GM21423 (cell line): ENCODE results near the gene POU3F1.

Source experiments
- ATAC-seq: cut with Tn5 transposase; IDR thresholded peaks from one replicate; pipeline ENCODE4 v1.9.1; 2021; ENCODE audit warnings: mild to moderate bottlenecking, moderate library complexity; ENCODE audit not compliant: unreplicated experiment

POU3F1 gene

DNA sequence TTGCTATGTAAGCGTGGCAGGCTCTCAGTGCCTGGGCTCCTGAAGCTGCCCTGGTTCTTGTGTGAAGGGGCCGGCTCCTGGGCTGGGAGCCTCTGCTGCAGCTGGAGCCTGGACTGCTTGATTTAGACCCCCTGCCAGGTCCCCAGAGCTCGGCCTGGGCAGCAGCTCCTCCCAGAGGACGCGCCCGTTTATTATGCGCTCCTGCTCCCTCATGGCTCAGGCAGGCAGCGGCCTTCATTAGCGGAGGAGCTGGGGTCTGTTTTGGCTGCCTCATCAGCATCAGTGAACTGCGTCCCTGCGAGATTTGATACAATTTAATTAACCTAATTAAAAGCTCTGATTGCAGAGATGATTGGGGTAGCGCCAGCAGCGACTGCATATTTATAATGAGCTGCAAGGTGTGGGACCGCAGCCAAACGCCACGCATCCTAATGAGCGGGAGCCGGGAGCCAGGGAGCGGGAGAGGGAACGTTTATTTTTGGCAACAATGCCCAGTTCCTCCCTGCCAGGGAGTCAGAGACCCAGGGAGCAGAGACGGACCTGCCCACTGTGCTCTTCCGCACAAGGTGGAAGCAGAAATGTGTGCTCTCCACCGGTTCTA is 17.4 kb downstream of the POU3F1 start:
- ATAC-seq = no peak

DNA sequence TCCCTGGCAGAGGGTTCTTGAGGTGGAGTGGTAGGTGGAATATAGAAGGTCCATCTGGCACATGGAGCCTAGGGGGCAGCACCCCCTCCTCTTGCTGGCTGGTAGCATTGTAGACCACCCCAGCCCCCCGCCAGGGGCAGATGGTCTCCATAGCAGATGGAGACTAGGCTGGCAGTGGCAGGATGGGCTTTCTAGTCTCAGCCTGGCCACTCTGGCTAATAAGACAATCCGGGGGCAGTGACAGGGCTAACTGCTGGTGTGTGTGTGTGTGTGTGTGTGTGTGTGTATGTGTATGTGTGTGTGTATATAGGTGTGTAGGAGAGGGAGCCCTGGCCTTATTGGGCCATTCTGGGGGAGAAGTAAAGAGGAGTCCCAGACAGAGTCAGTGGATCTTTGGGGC is 17.9 kb downstream of the POU3F1 start:
- ATAC-seq = no peak

GRCh38 chr1:38028105-38028591 is 18.4 kb downstream of the POU3F1 start:
- peak; percentile 67 for ATAC-seq

GRCh38 chr1:38027201-38028104 is 19.1 kb downstream of the POU3F1 start:
- no peak for ATAC-seq

DNA sequence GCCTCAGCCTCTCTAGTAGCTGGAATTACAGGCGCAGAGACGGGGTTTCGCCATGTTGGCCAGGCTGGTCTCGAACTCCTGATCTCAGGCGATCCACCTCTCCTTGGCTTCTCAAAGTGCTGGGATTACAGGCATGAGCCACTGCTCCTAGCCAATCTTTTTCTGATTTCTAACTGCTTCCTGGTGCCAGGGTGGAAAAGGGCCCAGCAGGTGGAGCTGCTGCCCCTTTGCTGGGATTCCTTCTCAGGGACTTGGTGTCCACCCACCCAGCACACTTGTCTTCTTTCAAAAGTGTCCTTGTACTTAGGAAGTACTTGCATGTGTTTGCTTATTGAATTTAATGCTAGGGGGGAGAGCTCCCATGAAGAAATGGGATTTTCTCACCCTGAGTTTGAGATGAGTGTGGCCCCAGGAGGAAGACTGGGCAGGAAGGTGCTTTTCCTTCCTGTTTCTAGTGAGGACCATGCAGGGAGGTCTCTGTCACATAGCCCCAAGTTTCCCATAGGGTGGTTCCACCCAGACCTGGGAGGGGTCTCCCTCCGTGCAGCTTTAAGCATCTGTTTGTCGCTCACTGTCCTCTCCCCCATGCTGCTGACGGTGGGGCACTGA is 19.9 kb downstream of the POU3F1 start:
- ATAC-seq = no peak

DNA sequence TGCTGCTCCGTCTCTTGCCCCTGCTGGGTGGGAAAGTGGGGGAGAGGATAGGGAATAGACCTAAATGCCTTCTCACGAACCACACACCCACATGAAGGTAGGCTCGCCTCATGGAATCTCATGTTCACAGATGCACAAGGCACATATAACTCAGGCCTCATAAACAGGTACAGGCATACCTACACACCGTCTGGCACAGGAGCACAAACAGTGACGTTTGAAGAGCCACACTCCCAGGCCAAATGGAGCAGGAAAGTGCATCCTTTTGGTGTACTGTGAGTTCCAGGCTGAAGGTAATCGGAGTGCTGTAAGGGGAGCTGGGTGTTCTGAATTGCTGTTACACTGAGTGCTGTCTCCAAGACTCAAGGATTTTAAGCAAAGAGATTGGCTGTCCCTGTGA is 20.9 kb downstream of the POU3F1 start:
- no peak for ATAC-seq

DNA sequence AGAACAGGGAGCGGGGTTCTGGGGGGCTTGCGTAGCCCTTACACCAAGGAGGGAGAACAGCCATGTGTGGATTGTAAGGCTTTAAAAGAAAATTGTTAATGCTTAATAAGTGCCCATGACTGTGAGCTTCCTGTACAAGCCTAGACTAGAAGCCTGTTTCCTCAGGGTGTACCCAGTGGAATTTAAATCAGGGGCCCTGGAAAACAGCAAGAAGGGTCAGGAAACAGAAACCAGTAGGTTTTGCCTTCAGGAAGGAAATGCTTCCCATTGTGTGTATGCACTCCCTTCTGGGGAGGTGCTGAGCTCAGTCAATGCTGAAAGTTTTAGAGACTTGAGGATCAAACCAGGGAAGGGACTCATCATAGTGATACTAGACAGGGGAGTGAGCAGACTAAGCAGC is 21.4 kb downstream of the POU3F1 start:
- no peak for ATAC-seq

GRCh38 chr1:38022810-38023209 is 23.8 kb downstream of the POU3F1 start:
- no peak for ATAC-seq

GRCh38 chr1:38021969-38022368 is 24.6 kb downstream of the POU3F1 start:
- ATAC-seq = no peak

GRCh38 chr1:38020396-38020795 is 26.2 kb downstream of the POU3F1 start:
- no peak for ATAC-seq

DNA sequence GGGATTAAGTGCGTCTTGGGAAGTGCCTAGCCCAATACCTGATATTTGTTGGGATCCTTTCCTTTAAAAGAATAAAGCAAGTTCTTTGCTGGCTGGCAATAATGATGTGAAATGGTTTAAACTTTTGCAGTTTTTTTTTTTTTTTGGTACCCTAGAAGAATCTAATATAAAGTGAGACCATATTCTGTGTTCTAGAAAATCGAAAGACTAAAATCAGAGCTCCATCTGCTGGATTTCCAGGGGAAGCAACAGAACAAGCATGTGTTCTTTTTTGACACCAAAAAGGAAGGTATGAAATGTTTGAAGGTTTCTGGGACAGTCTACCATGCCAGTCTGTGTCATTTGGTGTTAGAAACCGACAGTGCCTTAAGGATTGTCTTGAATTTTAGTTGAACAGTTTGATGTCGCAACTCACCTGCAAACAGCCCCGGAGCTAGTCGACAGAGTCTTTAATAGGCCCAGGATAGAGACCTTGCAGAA is 27.7 kb downstream of the POU3F1 start:
- ATAC-seq = no peak

GRCh38 chr1:38015978-38016725 is 30.4 kb downstream of the POU3F1 start:
- no peak for ATAC-seq

DNA sequence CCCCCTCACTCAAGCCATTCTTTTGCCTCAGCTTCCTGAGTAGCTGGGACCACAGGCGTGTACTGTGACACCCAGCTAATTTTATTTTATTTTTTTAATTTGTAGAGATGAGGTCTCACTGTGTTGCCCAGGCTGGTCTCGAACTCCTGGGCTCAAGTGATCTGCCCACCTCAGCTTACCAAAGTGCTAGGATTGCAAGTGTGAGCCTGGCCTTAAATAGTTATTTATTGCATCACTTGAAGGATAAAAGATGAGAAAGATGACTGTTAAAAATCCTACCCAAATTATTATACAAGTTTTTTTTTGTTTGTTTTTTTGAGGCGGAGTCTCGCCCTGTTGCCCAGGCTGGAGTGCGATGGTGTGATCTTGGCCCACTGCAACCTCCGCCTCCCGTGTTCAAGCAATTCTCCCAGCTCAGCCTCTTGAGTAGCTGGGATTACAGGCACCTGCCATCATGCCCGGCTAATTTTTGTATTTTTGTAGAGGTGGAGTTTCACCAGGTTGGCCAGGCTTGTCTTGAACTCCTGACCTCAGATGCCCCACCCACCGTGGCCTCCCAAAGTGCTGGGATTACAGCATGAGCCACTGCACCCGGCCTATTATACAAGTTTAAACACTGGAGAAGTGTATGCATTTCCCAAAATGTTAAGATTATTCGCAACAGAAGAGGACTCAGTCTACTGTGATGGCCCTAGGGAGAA is 31.7 kb downstream of the POU3F1 start:
- no peak for ATAC-seq

DNA sequence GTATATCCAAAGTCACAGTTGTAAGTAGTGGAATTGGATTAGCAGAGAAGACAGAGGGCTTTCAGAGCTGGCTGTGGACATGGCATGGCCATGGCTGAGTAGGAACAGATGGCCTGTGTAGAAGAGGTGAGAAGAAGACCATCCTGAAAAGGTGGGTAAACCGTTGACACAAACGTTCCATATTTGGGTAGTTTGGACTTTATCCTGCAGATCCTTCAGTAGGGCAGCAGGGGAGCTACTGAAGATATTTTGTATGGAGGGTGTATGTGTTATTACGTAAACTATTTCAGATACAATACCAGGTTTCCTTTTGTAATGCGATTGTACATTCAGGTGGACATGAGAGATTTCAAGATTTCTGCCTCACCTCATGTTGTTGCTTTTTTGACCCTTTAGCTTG is 32.4 kb downstream of the POU3F1 start:
- ATAC-seq = no peak

GRCh38 chr1:38013227-38013622 is 33.4 kb downstream of the POU3F1 start:
- ATAC-seq = no peak

DNA sequence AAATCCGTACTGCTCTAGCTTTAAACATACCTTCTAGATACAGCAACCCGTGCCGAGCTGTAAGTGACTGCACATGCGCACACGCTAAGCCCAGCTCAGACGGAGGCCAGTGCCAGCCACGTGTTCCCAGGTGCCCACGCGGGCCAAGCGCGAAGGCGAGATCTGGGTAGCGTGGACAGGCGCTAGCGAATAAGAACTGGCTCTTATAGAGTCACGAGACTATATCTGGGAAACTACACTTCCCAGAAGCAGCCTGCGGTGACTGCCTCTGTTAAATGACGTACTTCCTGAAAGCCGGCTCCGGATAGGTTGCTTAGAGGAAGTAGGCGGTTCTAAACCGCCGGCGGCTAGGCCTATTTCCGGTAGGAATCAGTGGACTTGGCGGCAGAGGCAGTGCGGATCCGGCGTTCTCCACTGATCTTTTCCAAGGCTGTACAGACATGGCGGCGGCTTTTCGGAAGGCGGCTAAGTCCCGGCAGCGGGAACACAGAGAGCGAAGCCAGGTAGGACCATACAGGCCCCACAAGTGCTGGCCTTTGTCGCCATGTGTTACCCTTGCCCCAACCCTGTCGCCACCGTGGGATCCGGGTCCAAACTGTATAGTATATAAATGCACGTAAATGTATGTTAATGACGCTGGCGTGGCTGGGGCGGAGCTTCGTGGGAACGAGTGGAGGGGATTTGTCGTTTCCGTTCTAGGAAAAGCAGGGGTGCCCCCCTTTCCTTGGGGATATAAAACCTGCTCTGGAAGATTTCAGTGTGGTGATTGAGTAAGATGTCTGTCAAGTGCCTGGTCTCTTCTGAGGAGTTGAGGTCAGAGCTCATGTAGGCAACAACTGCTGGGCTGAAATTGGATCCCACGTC is 34.0 kb downstream of the POU3F1 start, which contains the start of gene UTP11:
TSS of gene UTP11 (plus strand) at position 372 of the 864 bp plus-strand sequence. CDS start at position 441, 69 bp downstream.
- peak; percentile 96 for ATAC-seq

- ATAC-seq = no peak
Observed at GRCh38 chr1:38009841-38010180, 36.8 kb downstream of the POU3F1 start.

- ATAC-seq = no peak
Observed at GRCh38 chr1:38009088-38009840, 37.3 kb downstream of the POU3F1 start.
